GM18909 (cell line): Measurements from ENCODE around the gene TMEM208.
A peak's percentile ranks its signal among the peaks of the same experiment; 100 is the strongest.

Experiments
- ATAC-seq: cut with Tn5 transposase; IDR thresholded peaks from one replicate; pipeline ENCODE4 v1.9.1; 2021; ENCODE audit warnings: mild to moderate bottlenecking; ENCODE audit not compliant: unreplicated experiment, poor library complexity

The TMEM208 gene

DNA sequence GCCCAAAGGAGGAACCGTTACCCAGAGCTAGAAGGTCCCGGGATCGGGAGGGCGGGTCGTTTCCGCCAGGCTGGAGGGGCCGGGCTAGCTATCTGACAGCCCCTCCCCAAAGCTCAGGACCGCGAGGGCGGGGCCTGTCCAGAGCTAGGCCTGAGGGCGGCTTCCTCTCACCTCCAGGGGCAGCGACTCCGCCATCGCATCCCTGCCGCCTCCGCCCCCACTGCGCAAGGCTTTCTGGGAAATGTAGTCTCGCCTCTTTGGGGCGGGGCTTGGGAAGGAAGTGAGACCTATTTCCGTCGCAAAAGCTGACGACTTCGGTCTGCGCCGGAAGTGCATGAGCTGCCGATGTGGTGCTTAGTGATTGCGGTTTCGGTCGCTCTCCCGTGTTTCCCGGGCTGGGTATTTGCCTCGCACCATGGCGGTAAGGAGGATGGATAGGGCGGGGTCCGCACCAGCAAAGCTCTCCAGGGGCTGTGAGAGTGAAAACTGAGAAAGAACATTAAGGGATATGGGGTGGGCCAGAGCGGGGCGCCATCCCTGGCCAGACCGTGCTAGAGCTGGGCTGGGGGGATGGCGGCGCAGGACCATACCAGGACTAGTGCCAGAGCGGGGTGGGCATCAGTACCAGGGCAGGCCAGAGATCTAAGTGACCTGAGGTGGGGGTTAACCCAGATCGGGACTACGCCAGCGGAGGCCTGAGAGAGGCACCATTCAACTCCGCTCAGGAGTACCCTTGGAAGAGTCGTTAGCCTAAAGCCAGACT is at the start of gene TMEM208:
TSS of gene TMEM208 (plus strand) at position 327 of the 763 bp plus-strand sequence. CDS start at position 416, 89 bp downstream.
- peak; percentile 94 for ATAC-seq

GRCh38 chr16:67177743-67178699 is 48.9 kb upstream of the TMEM208 start:
- ATAC-seq: no peak

DNA sequence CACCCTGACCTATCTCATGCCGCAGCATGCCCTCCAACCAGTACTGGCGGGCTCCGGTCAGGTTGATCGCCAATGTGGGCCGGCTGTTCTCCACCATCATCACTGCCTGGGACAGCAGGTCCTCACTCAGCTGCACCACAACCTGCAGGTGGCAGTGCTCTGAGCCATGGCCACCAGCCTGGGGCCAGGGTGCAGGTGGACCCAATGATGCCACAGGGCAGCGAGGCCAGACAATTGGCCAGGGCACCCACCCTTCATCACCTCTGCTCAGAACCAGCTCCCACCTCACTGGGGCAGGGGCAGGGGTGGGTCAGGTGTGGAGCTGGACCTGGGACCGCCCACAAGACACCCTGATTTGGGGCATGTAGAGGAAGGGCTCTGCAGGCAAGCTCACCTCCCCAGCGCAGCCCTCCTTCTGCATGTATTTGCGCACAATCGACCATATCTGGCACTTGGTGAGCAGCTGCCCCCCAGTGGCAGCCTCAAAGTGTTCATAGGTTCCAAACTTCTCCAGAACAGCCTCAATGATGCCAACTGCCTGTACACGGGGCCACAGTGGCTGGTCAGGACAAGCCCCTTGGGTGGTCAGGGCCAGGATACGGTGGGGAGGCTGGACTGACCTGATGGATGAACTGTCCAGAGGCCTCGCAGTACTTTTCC is 47.4 kb upstream of the TMEM208 start:
- no peak for ATAC-seq

GRCh38 chr16:67180166-67180565 is 46.8 kb upstream of the TMEM208 start:
- ATAC-seq: no peak

DNA sequence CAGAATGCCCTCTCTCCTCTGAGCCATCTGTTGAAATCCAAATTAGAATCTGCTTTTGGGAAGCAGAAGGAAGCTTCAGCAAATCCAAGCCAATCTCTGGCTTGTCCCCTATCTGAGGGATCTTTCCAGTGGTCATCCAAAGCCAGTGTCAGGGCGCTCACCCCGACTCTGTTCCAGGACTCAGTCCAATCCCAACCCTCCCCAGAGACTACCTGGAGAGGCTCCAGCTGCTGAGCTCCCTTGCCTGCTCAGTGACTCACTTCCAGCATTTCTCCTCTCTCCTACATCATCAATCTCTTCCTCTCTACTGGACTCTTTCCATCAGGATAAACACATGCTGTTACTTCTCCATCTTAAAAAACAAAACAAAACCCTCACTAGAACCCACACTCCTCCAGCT is 45.6 kb upstream of the TMEM208 start:
- no peak for ATAC-seq

- ATAC-seq: no peak
Measured at GRCh38 chr16:67182288-67182687, 44.6 kb upstream of the TMEM208 start.

- ATAC-seq: no peak
Measured at GRCh38 chr16:67183284-67183626, 43.7 kb upstream of the TMEM208 start.

- peak; percentile 94 for ATAC-seq
Measured at GRCh38 chr16:67183627-67184452, 43.1 kb upstream of the TMEM208 start, which contains the start of gene MATCAP1. MATCAP1 (minus strand) TSS chr16:67183963; CDS start chr16:67180610, 3,353 bp downstream.

- ATAC-seq: no peak
Measured at GRCh38 chr16:67184453-67184994, 42.4 kb upstream of the TMEM208 start.

GRCh38 chr16:67184995-67185650 is 41.8 kb upstream of the TMEM208 start:
- ATAC-seq: no peak

- no peak for ATAC-seq
Measured at GRCh38 chr16:67185651-67186134, 41.2 kb upstream of the TMEM208 start.

- no peak for ATAC-seq
Measured at GRCh38 chr16:67186550-67186950, 40.4 kb upstream of the TMEM208 start.

DNA sequence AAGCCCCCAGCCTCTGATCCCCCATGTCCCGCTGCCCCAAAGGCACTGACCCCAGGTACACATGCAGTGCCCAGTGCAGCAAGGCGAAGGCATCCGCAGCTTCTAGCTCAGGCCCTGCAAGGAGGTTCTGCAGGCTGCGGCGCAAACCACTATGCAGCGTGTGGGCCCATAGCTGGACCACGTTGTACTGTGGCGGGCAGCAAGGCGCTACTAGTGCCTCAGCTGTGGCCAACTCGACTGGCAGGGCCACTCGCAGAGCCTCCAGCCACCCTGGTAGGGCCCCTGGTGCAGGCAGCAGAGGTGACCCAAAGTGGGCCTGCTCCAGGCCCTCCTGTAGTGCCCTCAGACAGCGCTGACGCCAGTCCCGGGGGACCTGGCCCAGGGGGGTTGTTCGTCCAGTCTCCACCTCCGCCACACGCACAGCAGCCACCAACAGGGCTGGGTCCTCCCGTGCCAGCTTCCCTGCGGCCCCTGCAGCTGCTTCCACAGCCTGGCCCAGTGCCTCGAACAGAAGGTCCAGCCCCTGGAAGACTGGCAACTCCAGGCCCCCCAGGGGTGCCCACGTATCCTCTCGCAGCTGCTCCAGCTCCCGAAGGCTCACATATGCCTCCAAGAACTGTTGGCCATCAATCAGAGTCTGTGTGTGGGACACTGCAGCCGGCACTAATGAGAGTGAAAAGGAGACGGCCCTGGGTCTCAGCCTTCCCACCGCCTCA is 39.6 kb upstream of the TMEM208 start:
- no peak for ATAC-seq

DNA sequence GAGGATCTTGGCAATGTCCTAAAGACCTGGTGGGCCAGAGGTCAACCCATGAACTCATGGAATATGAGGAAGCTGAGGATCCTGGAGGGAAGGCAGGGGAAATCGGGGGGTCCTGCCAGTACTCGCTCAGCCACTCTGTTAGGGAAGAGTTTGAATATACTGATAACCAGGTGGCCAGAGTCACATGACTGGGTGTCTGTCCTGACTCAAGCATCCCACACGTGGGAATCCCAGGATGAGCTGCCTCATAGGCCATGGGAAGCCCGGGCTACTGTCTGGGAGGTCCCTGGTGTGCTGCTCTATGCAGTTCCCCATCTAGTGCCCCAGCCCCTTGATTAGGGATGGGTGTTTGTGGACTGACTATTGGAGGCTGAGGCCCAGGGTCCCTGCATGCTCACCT is 38.6 kb upstream of the TMEM208 start:
- ATAC-seq: no peak

GRCh38 chr16:67188798-67189197 is 38.1 kb upstream of the TMEM208 start:
- no peak for ATAC-seq

DNA sequence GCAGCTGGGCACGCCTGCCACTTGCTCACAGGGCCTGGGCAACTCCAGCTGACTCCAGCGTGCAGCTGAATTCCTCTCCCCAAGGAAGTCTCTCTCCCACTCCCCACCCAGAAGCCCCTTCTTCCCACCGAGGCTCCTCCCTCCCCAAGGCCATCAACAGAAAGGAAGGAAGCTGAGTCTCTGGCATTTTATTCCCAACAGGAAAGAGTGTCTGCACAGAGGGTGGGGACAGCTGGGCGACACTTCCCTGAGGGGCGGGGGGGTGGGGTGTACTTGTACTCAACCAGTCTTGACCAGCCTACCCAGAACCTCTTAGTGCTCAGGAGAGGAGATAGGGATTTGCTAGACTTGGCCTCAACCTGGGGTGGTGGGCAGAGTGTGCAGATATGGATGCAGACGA is 36.9 kb upstream of the TMEM208 start, which contains the start of gene EXOC3L1:
TSS of gene EXOC3L1 (minus strand) at position 96 of the 400 bp plus-strand sequence. CDS start 460 bp downstream, outside the sequence.
- no peak for ATAC-seq

DNA sequence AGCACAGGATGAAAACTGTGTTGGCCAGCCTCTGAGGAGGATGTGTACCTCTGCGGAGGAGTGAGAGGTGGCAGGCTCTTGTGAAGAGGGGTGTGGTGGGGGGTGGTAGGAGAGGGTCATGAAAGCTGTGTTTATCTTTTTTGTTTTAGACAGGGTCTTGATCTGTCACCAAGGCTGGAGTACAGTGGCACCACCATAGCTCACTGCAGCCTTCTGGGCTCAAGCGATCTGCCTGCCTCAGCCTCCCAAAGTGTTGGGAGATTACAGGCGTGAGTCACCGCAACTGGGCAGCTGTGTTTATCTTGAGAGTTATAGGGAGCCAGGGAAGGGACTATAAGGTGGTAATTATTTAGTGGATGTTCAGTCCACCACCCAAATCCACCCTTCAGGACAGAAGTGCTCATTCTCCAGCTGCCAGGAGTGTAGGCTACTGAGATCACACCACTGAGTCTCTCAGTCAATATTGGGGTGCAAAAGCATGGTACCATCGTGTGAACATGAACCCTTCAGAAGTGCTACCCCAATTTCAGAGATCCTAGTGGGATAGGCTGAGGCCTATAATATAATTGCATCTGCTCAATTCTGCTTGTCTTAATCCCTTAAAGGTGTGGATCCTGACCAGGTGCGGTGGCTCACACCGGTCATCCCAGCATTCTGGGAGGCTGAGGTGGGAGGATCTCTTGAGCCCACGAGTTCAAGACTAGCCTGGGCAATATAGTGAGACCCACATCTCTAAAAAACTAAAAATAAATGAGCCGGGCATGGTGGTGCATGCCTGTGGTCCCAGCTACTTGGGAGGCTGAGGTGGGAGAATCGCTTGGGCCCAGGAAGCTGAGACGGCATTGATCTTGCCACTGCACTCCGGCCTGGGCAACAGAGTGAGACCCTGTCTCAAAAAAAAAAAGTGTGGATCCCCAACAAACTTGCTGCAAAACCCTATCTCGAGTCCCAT is 36.2 kb upstream of the TMEM208 start:
- no peak for ATAC-seq
